ENCODE measurements around the gene GBX1.

GBX1 gene

GRCh38 chr7:151125846-151126481 lies 41.5 kb downstream of the GBX1 start:
- no peak for DNase-seq (ENCODE audit: low read depth)
- TF ChIP-seq POLR2A (IDR thresholded peaks at IDR 0.05; ENCODE audit: extremely low read depth, insufficient read length) (no peak), MYC (IDR thresholded peaks at IDR 0.05; ENCODE audit: low read depth, low read length) (no peak)
- TF ChIP-seq, protein P1, sequence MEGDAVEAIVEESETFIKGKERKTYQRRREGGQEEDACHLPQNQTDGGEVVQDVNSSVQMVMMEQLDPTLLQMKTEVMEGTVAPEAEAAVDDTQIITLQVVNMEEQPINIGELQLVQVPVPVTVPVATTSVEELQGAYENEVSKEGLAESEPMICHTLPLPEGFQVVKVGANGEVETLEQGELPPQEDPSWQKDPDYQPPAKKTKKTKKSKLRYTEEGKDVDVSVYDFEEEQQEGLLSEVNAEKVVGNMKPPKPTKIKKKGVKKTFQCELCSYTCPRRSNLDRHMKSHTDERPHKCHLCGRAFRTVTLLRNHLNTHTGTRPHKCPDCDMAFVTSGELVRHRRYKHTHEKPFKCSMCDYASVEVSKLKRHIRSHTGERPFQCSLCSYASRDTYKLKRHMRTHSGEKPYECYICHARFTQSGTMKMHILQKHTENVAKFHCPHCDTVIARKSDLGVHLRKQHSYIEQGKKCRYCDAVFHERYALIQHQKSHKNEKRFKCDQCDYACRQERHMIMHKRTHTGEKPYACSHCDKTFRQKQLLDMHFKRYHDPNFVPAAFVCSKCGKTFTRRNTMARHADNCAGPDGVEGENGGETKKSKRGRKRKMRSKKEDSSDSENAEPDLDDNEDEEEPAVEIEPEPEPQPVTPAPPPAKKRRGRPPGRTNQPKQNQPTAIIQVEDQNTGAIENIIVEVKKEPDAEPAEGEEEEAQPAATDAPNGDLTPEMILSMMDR (IDR thresholded peaks at IDR 0.05; ENCODE audit: low read depth, low read length) = no peak
- TF ChIP-seq, protein P2, sequence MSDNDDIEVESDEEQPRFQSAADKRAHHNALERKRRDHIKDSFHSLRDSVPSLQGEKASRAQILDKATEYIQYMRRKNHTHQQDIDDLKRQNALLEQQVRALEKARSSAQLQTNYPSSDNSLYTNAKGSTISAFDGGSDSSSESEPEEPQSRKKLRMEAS (IDR thresholded peaks at IDR 0.05; ENCODE audit: low read depth, low read length) = no peak
- H3K4me3 ChIP-seq (ENCODE audit: low read depth, low read length) = no peak overlapping the region

DNA sequence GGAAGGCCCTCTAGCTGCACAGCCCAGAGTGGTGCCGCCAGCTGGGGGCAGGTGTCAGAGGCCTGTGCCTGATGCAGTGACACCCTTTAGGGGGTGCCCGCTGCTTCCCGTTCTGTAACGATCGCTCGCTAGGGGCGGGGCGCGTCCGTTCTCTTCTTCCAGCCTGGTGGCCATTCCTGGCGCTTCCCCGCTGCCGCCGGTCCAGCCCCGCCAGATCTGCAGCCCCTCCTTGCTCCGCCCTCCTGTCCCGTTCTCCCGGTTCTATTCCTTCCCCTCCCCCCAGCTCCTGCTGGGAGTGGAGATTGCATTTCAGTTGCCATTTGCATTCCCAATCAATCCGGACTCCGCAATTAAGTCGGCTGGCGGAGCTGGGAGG lies 42.0 kb downstream of the GBX1 start:
- H3K4me3 ChIP-seq (ENCODE audit: low read depth, low read length) = no peak overlapping the region
- no peak for DNase-seq (ENCODE audit: low read depth)
- TF ChIP-seq POLR2A (IDR thresholded peaks at IDR 0.05; ENCODE audit: extremely low read depth, insufficient read length) = no peak
- TF ChIP-seq, protein P1 (IDR thresholded peaks at IDR 0.05; ENCODE audit: low read depth, low read length) = no peak

- no peak for DNase-seq (ENCODE audit: low read depth)
- TF ChIP-seq POLR2A (IDR thresholded peaks at IDR 0.05; ENCODE audit: extremely low read depth, insufficient read length) = no peak
- TF ChIP-seq, protein P2 (IDR thresholded peaks at IDR 0.05; ENCODE audit: low read depth, low read length) = no peak
- TF ChIP-seq MYC (IDR thresholded peaks at IDR 0.05; ENCODE audit: low read depth, low read length) = no peak
- TF ChIP-seq, protein P1 (IDR thresholded peaks at IDR 0.05; ENCODE audit: low read depth, low read length) = no peak
- no peak overlapping the region for H3K4me3 ChIP-seq (ENCODE audit: low read depth, low read length)
Observed at GRCh38 chr7:151124899-151125399, 42.5 kb downstream of the GBX1 start.

- no peak overlapping the region for H3K4me3 ChIP-seq (ENCODE audit: low read depth, low read length)
- no peak for DNase-seq (ENCODE audit: low read depth)
- no peak for TF ChIP-seq MYC (IDR thresholded peaks at IDR 0.05; ENCODE audit: low read depth, low read length)
- TF ChIP-seq, protein P2 (IDR thresholded peaks at IDR 0.05; ENCODE audit: low read depth, low read length) = no peak
- TF ChIP-seq, protein P1 (IDR thresholded peaks at IDR 0.05; ENCODE audit: low read depth, low read length) = no peak
- no peak for TF ChIP-seq POLR2A (IDR thresholded peaks at IDR 0.05; ENCODE audit: extremely low read depth, insufficient read length)
Observed at GRCh38 chr7:151124481-151124880, 43.0 kb downstream of the GBX1 start.

GRCh38 chr7:151123822-151124464 lies 43.6 kb downstream of the GBX1 start:
- TF ChIP-seq POLR2A (IDR thresholded peaks at IDR 0.05; ENCODE audit: extremely low read depth, insufficient read length) (no peak), MYC (IDR thresholded peaks at IDR 0.05; ENCODE audit: low read depth, low read length) (peak; percentile 80; the same call in 1 of the 2 replicates)
- TF ChIP-seq, protein P1 (IDR thresholded peaks at IDR 0.05; ENCODE audit: low read depth, low read length) = peak; percentile 100
- TF ChIP-seq, protein P2 (IDR thresholded peaks at IDR 0.05; ENCODE audit: low read depth, low read length) = peak; percentile 75
- DNase-seq (ENCODE audit: low read depth) = peak; percentile 85
- H3K4me3 ChIP-seq (ENCODE audit: low read depth, low read length) = no peak overlapping the region
